Measurements from ENCODE around the gene RMND1. TPM values are rescaled to one million over a fixed set of nuclear protein-coding genes. Genes with fewer than 3 reads are reported as not detected.
"Not testable (repeated sequence)": the region's sequence is repeated elsewhere in the genome, so short reads cannot be mapped to it uniquely, and the experiment has no call there.

Gene RMND1
- total RNA-seq, 1 donor from 2014 or later: 22.0 TPM

- DNase-seq (ENCODE audit: low spot score): not testable (repeated sequence)
These were observed 3.9 kb upstream of the RMND1 start for GRCh38 chr6:151455751-151456398.

GRCh38 chr6:151452750-151453427 is 963 bp upstream of the RMND1 start:
- DNase-seq (ENCODE audit: low spot score): no peak

GRCh38 chr6:151451417-151451949 is 443 bp downstream of the RMND1 start:
- DNase-seq (ENCODE audit: low spot score): no peak

GRCh38 chr6:151450928-151451327 is 998 bp downstream of the RMND1 start:
- not testable (repeated sequence) for DNase-seq (ENCODE audit: low spot score)

GRCh38 chr6:151448623-151449022 is 3.3 kb downstream of the RMND1 start:
- no peak for DNase-seq (ENCODE audit: low spot score)

GRCh38 chr6:151447237-151447636 is 4.7 kb downstream of the RMND1 start:
- no peak for DNase-seq (ENCODE audit: low spot score)

GRCh38 chr6:151445482-151445881 is 6.4 kb downstream of the RMND1 start:
- no peak for DNase-seq (ENCODE audit: low spot score)

- no peak for DNase-seq (ENCODE audit: low spot score)
These were observed 7.9 kb downstream of the RMND1 start for GRCh38 chr6:151443911-151444621.

GRCh38 chr6:151443454-151443853 is 8.5 kb downstream of the RMND1 start:
- no peak for DNase-seq (ENCODE audit: low spot score)

GRCh38 chr6:151442371-151442770 is 9.6 kb downstream of the RMND1 start:
- no peak for DNase-seq (ENCODE audit: low spot score)

- no peak for DNase-seq (ENCODE audit: low spot score)
These were observed 10.3 kb downstream of the RMND1 start for GRCh38 chr6:151441390-151442166.

GRCh38 chr6:151440930-151441329 is 11.0 kb downstream of the RMND1 start:
- no peak for DNase-seq (ENCODE audit: low spot score)

GRCh38 chr6:151440498-151440897 is 11.4 kb downstream of the RMND1 start:
- DNase-seq (ENCODE audit: low spot score): no peak

GRCh38 chr6:151437401-151437800 is 14.5 kb downstream of the RMND1 start:
- DNase-seq (ENCODE audit: low spot score): no peak

- no peak for DNase-seq (ENCODE audit: low spot score)
These were observed 15.1 kb downstream of the RMND1 start for GRCh38 chr6:151436802-151437201.

GRCh38 chr6:151436300-151436699 is 15.6 kb downstream of the RMND1 start:
- no peak for DNase-seq (ENCODE audit: low spot score)

GRCh38 chr6:151434369-151434768 is 17.6 kb downstream of the RMND1 start:
- DNase-seq (ENCODE audit: low spot score): no peak

GRCh38 chr6:151432651-151433050 is 19.3 kb downstream of the RMND1 start:
- no peak for DNase-seq (ENCODE audit: low spot score)

GRCh38 chr6:151431337-151431736 is 20.6 kb downstream of the RMND1 start:
- no peak for DNase-seq (ENCODE audit: low spot score)

GRCh38 chr6:151430886-151431285 is 21.0 kb downstream of the RMND1 start:
- DNase-seq (ENCODE audit: low spot score): no peak

GRCh38 chr6:151428093-151428735 is 23.7 kb downstream of the RMND1 start:
- no peak for DNase-seq (ENCODE audit: low spot score)

Data from mesenteric fat pad (tissue), 1 donor.